Stimulated activated effector memory CD8-positive, alpha-beta T cell treated with anti-CD3 and anti-CD28 coated beads, Interleukin-12 subunit alpha, Interleukin-12 subunit beta, amount 100 ng/mL, for 72 hours (primary cell): ENCODE results near the gene SERPINA12.
"Not testable (repeated sequence)": the region's sequence is repeated elsewhere in the genome, so short reads cannot be mapped to it uniquely, and the experiment has no call there.

Experiments used
- ATAC-seq: fragments of 150-1000 bp; cut with Tn5 transposase; 2 replicates; pipeline ENCODE4 v1.10.0; 2021
- DNase-seq, 2 donors: peaks; one replicate each; pipeline ENCODE4 v3.0.0; 2021 to 2022; ENCODE audit warnings: low spot score in 2 of 2
- H3K27ac Mint-ChIP-seq: one replicate; pipeline ENCODE4 v1.8.0; 2022; ENCODE audit warnings: mild to moderate bottlenecking, mixed read lengths
- H3K36me3 Mint-ChIP-seq: one replicate; pipeline ENCODE4 v1.8.0; 2022; ENCODE audit warnings: mild to moderate bottlenecking, mixed read lengths
- H3K4me1 Mint-ChIP-seq: one replicate; pipeline ENCODE4 v1.8.0; 2022; ENCODE audit warnings: mixed read lengths
- H3K4me3 Mint-ChIP-seq: one replicate; pipeline ENCODE4 v1.8.0; 2022; ENCODE audit warnings: mild to moderate bottlenecking, mixed read lengths
- H3K9me3 Mint-ChIP-seq: one replicate; pipeline ENCODE4 v1.8.0; 2022; ENCODE audit warnings: mixed read lengths

SERPINA12 gene

GRCh38 chr14:94483729-94484275, 25.5 kb downstream of the SERPINA12 start:
- H3K27ac Mint-ChIP-seq = no peak overlapping the region

GRCh38 chr14:94483071-94483451, 26.2 kb downstream of the SERPINA12 start:
- no peaks in the 10 kb centered on the region for H3K36me3 Mint-ChIP-seq
- peaks cover 6% of the 10 kb centered on the region for H3K9me3 Mint-ChIP-seq

More at GRCh38 chr14:94483729-94484275, 25.5 kb downstream of the SERPINA12 start:
- DNase-seq (no peak), ATAC-seq (no peak)
- Mint-ChIP-seq H3K36me3 (no peaks in the 10 kb centered on the region), H3K9me3 (peaks cover under 1% of the 10 kb centered on the region), H3K4me1 (peaks cover 5% of the 10 kb centered on the region), H3K4me3 (no peak overlapping the region)

GRCh38 chr14:94482132-94483070, 26.9 kb downstream of the SERPINA12 start:
- not testable (repeated sequence) for H3K9me3 Mint-ChIP-seq, H3K4me1 Mint-ChIP-seq, H3K36me3 Mint-ChIP-seq, ATAC-seq, DNase-seq, H3K27ac Mint-ChIP-seq, H3K4me3 Mint-ChIP-seq

More at GRCh38 chr14:94483071-94483451, 26.2 kb downstream of the SERPINA12 start:
- H3K4me3 Mint-ChIP-seq = no peak overlapping the region
- H3K27ac Mint-ChIP-seq = no peak overlapping the region
- ATAC-seq (no peak), DNase-seq (no peak)
- peaks cover 5% of the 10 kb centered on the region for H3K4me1 Mint-ChIP-seq

- DNase-seq = no peak
- Mint-ChIP-seq H3K9me3 (peaks cover 6% of the 10 kb centered on the region), H3K27ac (no peak overlapping the region), H3K4me1 (peaks cover 5% of the 10 kb centered on the region), H3K4me3 (no peak overlapping the region), H3K36me3 (no peaks in the 10 kb centered on the region)
- ATAC-seq = peak; percentile 40
Measured at GRCh38 chr14:94481468-94482131, 27.7 kb downstream of the SERPINA12 start.

- no peaks in the 10 kb centered on the region for H3K36me3 Mint-ChIP-seq
- no peak overlapping the region for H3K4me3 Mint-ChIP-seq
- no peak overlapping the region for H3K27ac Mint-ChIP-seq
- H3K4me1 Mint-ChIP-seq = peaks cover under 1% of the 10 kb centered on the region
- H3K9me3 Mint-ChIP-seq = peaks cover 6% of the 10 kb centered on the region
- ATAC-seq (no peak), DNase-seq (no peak)
Measured at GRCh38 chr14:94480809-94481208, 28.5 kb downstream of the SERPINA12 start.

- Mint-ChIP-seq H3K36me3 (no peaks in the 10 kb centered on the region), H3K9me3 (peaks cover 6% of the 10 kb centered on the region), H3K4me3 (no peak overlapping the region), H3K27ac (no peak overlapping the region), H3K4me1 (no peaks in the 10 kb centered on the region)
- DNase-seq (no peak), ATAC-seq (no peak)
Measured at GRCh38 chr14:94478420-94478819, 30.8 kb downstream of the SERPINA12 start.

- no peak within 1 kb of the TSS for H3K4me3 Mint-ChIP-seq
- ATAC-seq (no peak), DNase-seq (no peak)
- no peaks in the 10 kb centered on the region for H3K4me1 Mint-ChIP-seq
- no peak within 1 kb of the TSS for H3K27ac Mint-ChIP-seq
- H3K9me3 Mint-ChIP-seq = peaks cover 6% of the 10 kb centered on the region
- H3K36me3 Mint-ChIP-seq = no peaks in the 10 kb centered on the region
Measured at GRCh38 chr14:94476023-94476422, 33.2 kb downstream of the SERPINA12 start, which contains the start of gene SERPINA9. TSS of gene SERPINA9 (minus strand) at chr14:94476197. CDS start at chr14:94469840, 6,357 bp downstream.

GRCh38 chr14:94474581-94475031, 34.7 kb downstream of the SERPINA12 start:
- Mint-ChIP-seq H3K4me3 (no peak overlapping the region), H3K36me3 (no peaks in the 10 kb centered on the region), H3K4me1 (no peaks in the 10 kb centered on the region), H3K9me3 (peaks cover 6% of the 10 kb centered on the region), H3K27ac (no peak overlapping the region)
- no peak for DNase-seq
- ATAC-seq = no peak

GRCh38 chr14:94473666-94474410, 35.4 kb downstream of the SERPINA12 start:
- H3K36me3 Mint-ChIP-seq = no peaks in the 10 kb centered on the region
- no peak overlapping the region for H3K4me3 Mint-ChIP-seq
- ATAC-seq (no peak), DNase-seq (no peak)
- H3K4me1 Mint-ChIP-seq = no peaks in the 10 kb centered on the region
- peaks cover 5% of the 10 kb centered on the region for H3K9me3 Mint-ChIP-seq
- no peak overlapping the region for H3K27ac Mint-ChIP-seq

GRCh38 chr14:94472842-94473241, 36.4 kb downstream of the SERPINA12 start:
- no peaks in the 10 kb centered on the region for H3K4me1 Mint-ChIP-seq
- no peaks in the 10 kb centered on the region for H3K36me3 Mint-ChIP-seq
- ATAC-seq = no peak
- no peak for DNase-seq
- H3K9me3 Mint-ChIP-seq = no peaks in the 10 kb centered on the region
- no peak overlapping the region for H3K27ac Mint-ChIP-seq
- H3K4me3 Mint-ChIP-seq = no peak overlapping the region

GRCh38 chr14:94471045-94471444, 38.2 kb downstream of the SERPINA12 start:
- Mint-ChIP-seq H3K9me3 (no peaks in the 10 kb centered on the region), H3K27ac (no peak overlapping the region)

GRCh38 chr14:94470311-94470710, 39.0 kb downstream of the SERPINA12 start:
- no peak overlapping the region for H3K4me3 Mint-ChIP-seq
- H3K27ac Mint-ChIP-seq = no peak overlapping the region
- H3K36me3 Mint-ChIP-seq = no peaks in the 10 kb centered on the region
- DNase-seq (no peak), ATAC-seq (no peak)
- H3K9me3 Mint-ChIP-seq = no peaks in the 10 kb centered on the region
- no peaks in the 10 kb centered on the region for H3K4me1 Mint-ChIP-seq

More at GRCh38 chr14:94471045-94471444, 38.2 kb downstream of the SERPINA12 start:
- no peak for DNase-seq
- Mint-ChIP-seq H3K4me3 (no peak overlapping the region), H3K4me1 (no peaks in the 10 kb centered on the region), H3K36me3 (no peaks in the 10 kb centered on the region)
- no peak for ATAC-seq

- DNase-seq (no peak), ATAC-seq (no peak)
- no peaks in the 10 kb centered on the region for H3K9me3 Mint-ChIP-seq
- no peaks in the 10 kb centered on the region for H3K36me3 Mint-ChIP-seq
- no peaks in the 10 kb centered on the region for H3K4me1 Mint-ChIP-seq
- no peak overlapping the region for H3K4me3 Mint-ChIP-seq
- no peak overlapping the region for H3K27ac Mint-ChIP-seq
Measured at GRCh38 chr14:94469261-94469660, 40.0 kb downstream of the SERPINA12 start.

GRCh38 chr14:94467728-94468520, 41.3 kb downstream of the SERPINA12 start:
- Mint-ChIP-seq H3K27ac (no peak overlapping the region), H3K4me1 (no peaks in the 10 kb centered on the region), H3K36me3 (no peaks in the 10 kb centered on the region), H3K9me3 (no peaks in the 10 kb centered on the region), H3K4me3 (no peak overlapping the region)
- DNase-seq (no peak), ATAC-seq (no peak)
